GM12891 (cell line): ENCODE data around the gene DNMBP.

ENCODE experiments used
- PAX5 ChIP-seq: IDR thresholded peaks from 2 replicates; pipeline ENCODE4 v1.6.1; 2011; ENCODE audit warnings: low read length, moderate library complexity, mild to moderate bottlenecking; ENCODE audit not compliant: insufficient read depth, severe bottlenecking
- POLR2A ChIP-seq: IDR thresholded peaks from 2 replicates; pipeline ENCODE4 v1.6.1; 2011; ENCODE audit warnings: low read depth, low read length, control low read depth
- POLR2AphosphoS5 ChIP-seq: IDR thresholded peaks from 2 replicates; pipeline ENCODE4 v1.6.1; 2011; ENCODE audit warnings: low read depth, low read length, control low read depth
- POU2F2 ChIP-seq: IDR thresholded peaks from 2 replicates; pipeline ENCODE4 v1.6.1; 2011; ENCODE audit warnings: low read depth, mild to moderate bottlenecking, control low read depth, low read length, moderate library complexity
- TAF1 ChIP-seq: IDR thresholded peaks from 2 replicates; pipeline ENCODE4 v1.6.1; 2011; ENCODE audit warnings: low read depth, low read length, control low read depth

GRCh38 chr10:99941942-99942820 is 67.6 kb downstream of the DNMBP start:
- TF ChIP-seq POLR2AphosphoS5 (no peak), TAF1 (no peak), POLR2A (no peak), PAX5 (no peak), POU2F2 (no peak)
